ENCODE results near the gene BTBD16. TPM values are rescaled to one million over a fixed set of nuclear protein-coding genes. Genes with fewer than 3 reads are reported as not detected.

BTBD16 gene
- total RNA-seq, 2 experiments from 2014 or later, result not detected

GRCh38 chr10:122261584-122261983 lies 9.5 kb upstream of the BTBD16 start:
- H3K4me3 Mint-ChIP-seq, result no peak overlapping the region
- ChIA-PET POLR2A (no interaction called here), CTCF (no interaction called here)
- no peak for ATAC-seq
- TF ChIP-seq CTCF (IDR thresholded peaks at IDR 0.05), result no peak
- H3K4me1 Mint-ChIP-seq (ENCODE audit: low read depth), result no peaks in the 10 kb centered on the region
- H3K9me3 Mint-ChIP-seq, result peaks cover 11% of the 10 kb centered on the region
- DNase-seq, result no peak
- peaks cover 12% of the 10 kb centered on the region for H3K27me3 Mint-ChIP-seq
- intact Hi-C loops (cut with micrococcal nuclease), result no loop called here
- no peak overlapping the region for H3K27ac Mint-ChIP-seq
- no peaks in the 10 kb centered on the region for H3K36me3 Mint-ChIP-seq (ENCODE audit: low read depth)

- Mint-ChIP-seq H3K36me3 (ENCODE audit: low read depth) (no peaks in the 10 kb centered on the region), H3K27ac (no peak overlapping the region), H3K27me3 (peaks cover 12% of the 10 kb centered on the region), H3K4me1 (ENCODE audit: low read depth) (no peaks in the 10 kb centered on the region), H3K4me3 (no peak overlapping the region), H3K9me3 (peaks cover 11% of the 10 kb centered on the region)
- CTCF ChIA-PET, result no interaction called here
- DNase-seq (no peak), ATAC-seq (no peak)
- no peak for TF ChIP-seq CTCF (IDR thresholded peaks at IDR 0.05)
- POLR2A ChIA-PET, result interaction anchor here (0.6 kb wide), 1 partner anchor 216 kb away, joined by 3 read pairs; no protein-coding TSS in a partner anchor
- intact Hi-C loops (cut with micrococcal nuclease), result no loop called here
Observed at GRCh38 chr10:122263971-122264370, 7.1 kb upstream of the BTBD16 start.

GRCh38 chr10:122264436-122264835 lies 6.7 kb upstream of the BTBD16 start:
- no peak overlapping the region for H3K4me3 Mint-ChIP-seq
- no peak for TF ChIP-seq CTCF (IDR thresholded peaks at IDR 0.05)
- ATAC-seq (no peak), DNase-seq (no peak)
- H3K4me1 Mint-ChIP-seq (ENCODE audit: low read depth), result no peaks in the 10 kb centered on the region
- ChIA-PET CTCF (no interaction called here), POLR2A (interaction anchor here (0.6 kb wide), 1 partner anchor 216 kb away, joined by 3 read pairs; no protein-coding TSS in a partner anchor)
- intact Hi-C loops (cut with micrococcal nuclease), result no loop called here
- H3K36me3 Mint-ChIP-seq (ENCODE audit: low read depth), result no peaks in the 10 kb centered on the region
- H3K9me3 Mint-ChIP-seq, result peaks cover 11% of the 10 kb centered on the region
- H3K27ac Mint-ChIP-seq, result no peak overlapping the region
- peaks cover 12% of the 10 kb centered on the region for H3K27me3 Mint-ChIP-seq

GRCh38 chr10:122264931-122265330 lies 6.2 kb upstream of the BTBD16 start:
- no peak overlapping the region for H3K4me3 Mint-ChIP-seq
- ChIA-PET CTCF (no interaction called here), POLR2A (no interaction called here)
- no peaks in the 10 kb centered on the region for H3K4me1 Mint-ChIP-seq (ENCODE audit: low read depth)
- DNase-seq, result no peak
- H3K27me3 Mint-ChIP-seq, result peaks cover 12% of the 10 kb centered on the region
- H3K9me3 Mint-ChIP-seq, result peaks cover 11% of the 10 kb centered on the region
- no peaks in the 10 kb centered on the region for H3K36me3 Mint-ChIP-seq (ENCODE audit: low read depth)
- no peak for TF ChIP-seq CTCF (IDR thresholded peaks at IDR 0.05)
- no peak for ATAC-seq
- intact Hi-C loops (cut with micrococcal nuclease), result no loop called here
- H3K27ac Mint-ChIP-seq, result no peak overlapping the region

- peaks cover 11% of the 10 kb centered on the region for H3K9me3 Mint-ChIP-seq
- DNase-seq, result no peak
- peaks cover 11% of the 10 kb centered on the region for H3K27me3 Mint-ChIP-seq
- H3K4me3 Mint-ChIP-seq, result no peak overlapping the region
- ChIA-PET POLR2A (no interaction called here), CTCF (no interaction called here)
- no peaks in the 10 kb centered on the region for H3K4me1 Mint-ChIP-seq (ENCODE audit: low read depth)
- H3K27ac Mint-ChIP-seq, result no peak overlapping the region
- no peak for ATAC-seq
- H3K36me3 Mint-ChIP-seq (ENCODE audit: low read depth), result no peaks in the 10 kb centered on the region
- intact Hi-C loops (cut with micrococcal nuclease), result no loop called here
- no peak for TF ChIP-seq CTCF (IDR thresholded peaks at IDR 0.05)
Observed at GRCh38 chr10:122265896-122266295, 5.2 kb upstream of the BTBD16 start.

Measured in activated CD8-positive, alpha-beta T cell treated with anti-CD3 and anti-CD28 coated beads for 36 hours (primary cell).